Choroid plexus epithelial cell (primary cell): Measurements from ENCODE around the gene UBE2D4.
"Not testable (repeated sequence)": the region's sequence is repeated elsewhere in the genome, so short reads cannot be mapped to it uniquely, and the experiment has no call there.

ENCODE experiments used
- DNase-seq: peaks from one replicate; pipeline ENCODE4 v3.0.0-alpha.2; 2010; ENCODE audit warnings: low read depth
- H3K4me3 ChIP-seq: 2 replicates; pipeline ENCODE4 v1.5.1; 2011; ENCODE audit warnings: low read depth, mild to moderate bottlenecking, control low read depth, low read length, moderate library complexity
- TF ChIP-seq, protein P1 (sequence below): conservative IDR thresholded peaks from 2 replicates; pipeline ENCODE4 v1.5.1; 2011; ENCODE audit warnings: low read depth, mild to moderate bottlenecking, control low read depth, inconsistent platforms, low read length, moderate library complexity

The UBE2D4 gene

DNA sequence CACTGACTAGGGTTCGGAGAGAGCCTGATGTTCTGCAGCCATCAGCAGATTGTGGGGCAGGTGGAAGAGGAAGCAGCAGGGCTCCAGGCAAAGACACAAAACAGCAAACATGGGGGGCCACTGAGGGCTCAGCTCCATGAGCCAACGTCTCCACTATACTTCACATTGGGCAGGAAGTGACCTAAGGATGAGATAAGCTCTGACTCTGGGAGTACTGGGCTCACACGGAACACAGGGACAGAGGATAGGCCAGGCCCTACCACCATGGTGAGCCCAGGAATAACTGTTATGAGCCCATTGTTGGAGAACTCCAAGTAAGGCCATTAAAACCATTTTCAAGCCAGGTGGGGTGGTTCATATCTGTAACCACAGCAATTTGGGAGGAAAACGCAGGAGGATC lies 42.0 kb upstream of the UBE2D4 start:
- H3K4me3 ChIP-seq = no peak overlapping the region
- DNase-seq = no peak
- TF ChIP-seq, protein P1, sequence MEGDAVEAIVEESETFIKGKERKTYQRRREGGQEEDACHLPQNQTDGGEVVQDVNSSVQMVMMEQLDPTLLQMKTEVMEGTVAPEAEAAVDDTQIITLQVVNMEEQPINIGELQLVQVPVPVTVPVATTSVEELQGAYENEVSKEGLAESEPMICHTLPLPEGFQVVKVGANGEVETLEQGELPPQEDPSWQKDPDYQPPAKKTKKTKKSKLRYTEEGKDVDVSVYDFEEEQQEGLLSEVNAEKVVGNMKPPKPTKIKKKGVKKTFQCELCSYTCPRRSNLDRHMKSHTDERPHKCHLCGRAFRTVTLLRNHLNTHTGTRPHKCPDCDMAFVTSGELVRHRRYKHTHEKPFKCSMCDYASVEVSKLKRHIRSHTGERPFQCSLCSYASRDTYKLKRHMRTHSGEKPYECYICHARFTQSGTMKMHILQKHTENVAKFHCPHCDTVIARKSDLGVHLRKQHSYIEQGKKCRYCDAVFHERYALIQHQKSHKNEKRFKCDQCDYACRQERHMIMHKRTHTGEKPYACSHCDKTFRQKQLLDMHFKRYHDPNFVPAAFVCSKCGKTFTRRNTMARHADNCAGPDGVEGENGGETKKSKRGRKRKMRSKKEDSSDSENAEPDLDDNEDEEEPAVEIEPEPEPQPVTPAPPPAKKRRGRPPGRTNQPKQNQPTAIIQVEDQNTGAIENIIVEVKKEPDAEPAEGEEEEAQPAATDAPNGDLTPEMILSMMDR = no peak

DNA sequence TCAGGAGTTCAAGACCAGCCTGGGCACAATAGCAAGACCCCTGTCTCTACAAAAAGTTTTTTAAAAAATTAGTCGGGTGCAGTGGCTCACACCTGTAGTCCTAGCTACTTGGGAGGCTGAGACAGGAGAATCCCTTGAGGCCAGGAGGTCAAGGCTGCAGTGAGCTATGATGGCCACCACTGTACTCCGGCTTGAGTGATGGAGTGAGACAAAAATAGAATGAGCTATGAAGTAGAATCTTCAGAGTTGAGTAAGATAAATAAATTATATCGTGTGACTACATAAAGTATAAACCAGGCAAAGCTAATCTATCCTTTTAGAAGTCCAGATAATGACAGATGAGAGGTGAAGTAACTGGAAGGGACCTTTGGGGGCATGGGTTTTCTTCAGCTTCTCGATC lies 41.6 kb upstream of the UBE2D4 start:
- TF ChIP-seq, protein P1 = no peak
- no peak for DNase-seq
- no peak overlapping the region for H3K4me3 ChIP-seq

DNA sequence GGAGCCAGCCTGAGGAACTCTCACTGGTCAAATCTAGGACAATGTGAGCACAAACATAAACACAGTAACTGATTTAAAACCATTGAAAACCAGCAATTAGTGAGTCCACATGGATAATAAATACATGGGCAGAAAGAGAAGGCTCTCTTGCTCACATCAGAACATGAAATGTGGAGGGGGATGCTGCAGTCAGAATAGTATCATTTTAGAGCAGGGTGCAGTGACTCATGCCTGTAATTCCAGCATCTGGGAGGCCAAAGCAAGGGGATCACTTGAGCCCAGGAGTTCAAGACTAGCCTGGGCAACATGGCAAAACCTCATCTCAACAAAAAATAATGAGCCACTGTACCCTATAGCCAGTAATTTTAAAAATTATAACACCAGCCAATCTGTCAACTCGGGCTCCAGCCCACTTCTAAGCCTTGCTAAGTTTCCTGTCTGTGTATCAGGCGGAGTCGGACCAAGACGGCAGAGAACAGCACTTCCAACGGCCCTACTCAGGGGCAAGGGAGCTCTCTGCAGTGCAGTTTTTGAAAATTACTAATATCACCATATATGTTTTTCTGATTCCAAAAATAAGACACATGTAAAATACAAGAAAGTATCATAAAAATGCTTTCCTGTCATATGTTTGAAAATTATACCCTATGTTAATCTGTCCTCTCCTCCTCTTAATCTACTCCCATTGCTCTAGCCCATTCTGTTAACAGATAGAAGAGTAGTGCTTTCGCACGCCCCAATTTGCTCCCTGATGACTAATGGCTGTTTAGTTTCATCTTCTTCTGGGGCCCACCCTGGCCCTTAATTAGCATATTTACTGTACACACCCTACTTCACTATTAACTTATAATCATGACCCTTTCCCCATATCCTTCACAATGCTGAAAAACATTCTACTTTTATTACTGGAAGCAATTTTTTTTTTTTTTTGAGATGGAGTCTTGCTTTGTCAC lies 37.0 kb upstream of the UBE2D4 start:
- TF ChIP-seq, protein P1 = no peak
- DNase-seq = no peak
- no peak overlapping the region for H3K4me3 ChIP-seq

DNA sequence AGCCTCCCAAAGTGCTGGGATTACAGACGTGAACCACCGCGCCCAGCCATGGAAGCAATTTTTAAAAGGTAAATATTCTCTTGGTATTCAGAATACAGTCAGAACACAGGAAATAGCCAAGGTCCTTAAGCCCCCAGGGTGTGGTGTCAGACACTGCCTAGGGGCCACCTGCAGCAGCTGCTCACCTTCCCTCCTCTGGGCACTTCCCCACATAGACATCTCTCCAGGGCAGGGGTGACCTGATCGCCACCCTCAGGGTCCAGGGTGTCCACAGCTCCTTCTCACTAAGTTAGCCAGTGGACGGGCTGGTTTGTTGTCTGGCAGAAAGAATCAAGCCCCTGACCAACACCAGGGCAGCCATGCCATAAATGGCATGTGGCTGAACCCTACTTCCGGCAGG lies 35.8 kb upstream of the UBE2D4 start:
- TF ChIP-seq, protein P1 = no peak
- DNase-seq = no peak
- H3K4me3 ChIP-seq = no peak overlapping the region

DNA sequence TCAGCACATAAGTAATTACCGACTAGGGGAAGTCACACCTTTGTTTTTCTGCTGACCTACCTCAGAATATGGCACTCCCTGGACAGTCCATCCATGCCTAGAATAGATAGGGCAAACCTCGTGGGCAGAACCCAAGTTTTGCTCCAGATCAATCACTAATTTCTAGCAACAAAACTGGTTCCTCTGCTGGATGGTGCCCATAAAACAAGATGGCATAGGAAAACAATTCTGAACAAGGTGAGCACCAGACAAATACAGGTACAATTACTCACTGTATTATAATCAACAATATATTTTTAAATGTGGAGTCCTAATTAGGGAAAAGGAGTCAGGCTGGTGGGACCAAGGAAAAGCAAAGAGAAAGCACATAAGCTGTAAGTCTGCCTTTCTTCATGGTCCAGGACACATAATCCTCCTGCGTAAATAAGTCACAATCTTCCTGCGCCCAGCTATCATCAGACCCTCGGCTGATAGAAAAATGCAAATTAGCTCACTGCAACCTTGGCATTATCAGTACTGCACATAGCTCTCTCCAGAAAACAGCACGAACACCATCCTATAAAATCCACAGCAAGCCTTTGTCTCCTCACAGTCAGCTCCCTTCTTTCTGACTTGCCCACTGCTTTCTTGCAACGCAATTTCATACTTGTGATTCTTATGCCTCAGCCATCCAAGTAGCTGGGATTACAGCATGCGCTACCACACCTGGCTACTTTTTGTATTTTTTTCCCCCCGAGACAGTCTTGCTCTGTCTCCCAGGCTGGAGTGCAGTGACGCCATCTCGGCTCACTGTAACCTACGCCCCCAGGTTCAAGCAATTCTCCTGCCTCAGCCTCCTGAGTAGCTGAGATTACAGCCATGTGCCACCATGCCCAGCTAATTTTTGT lies 34.9 kb upstream of the UBE2D4 start:
- no peak overlapping the region for H3K4me3 ChIP-seq
- TF ChIP-seq, protein P1 = no peak

DNA sequence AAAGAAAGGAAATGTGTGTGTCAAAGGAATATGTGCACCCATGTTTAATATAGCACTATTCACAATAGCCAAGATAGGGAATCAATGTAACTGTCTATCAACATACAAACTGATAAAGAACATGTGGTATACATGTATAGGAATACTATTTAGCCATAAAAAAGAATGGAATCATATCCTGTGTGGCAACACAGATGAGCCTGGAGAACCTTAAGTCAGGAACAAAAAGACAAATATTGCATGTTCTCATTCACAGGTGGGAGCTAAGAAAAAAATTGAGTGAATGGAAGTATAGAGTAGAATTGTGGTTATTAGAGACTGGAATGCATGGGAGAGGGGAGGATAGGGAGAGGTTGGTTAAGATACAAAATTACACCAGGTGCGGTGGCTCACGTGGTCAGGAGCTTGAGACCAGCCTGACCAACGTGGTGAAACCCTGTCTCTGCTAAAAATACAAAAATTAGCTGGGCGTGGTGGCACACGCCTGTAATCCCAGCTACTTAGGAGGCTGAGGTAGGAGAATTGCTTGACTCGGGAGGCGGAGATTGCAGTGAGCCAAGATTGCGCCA lies 30.3 kb upstream of the UBE2D4 start:
- DNase-seq = no peak
- no peak overlapping the region for H3K4me3 ChIP-seq
- TF ChIP-seq, protein P1 = no peak

More for the DNA sequence above, 34.9 kb upstream of the UBE2D4 start:
- no peak for DNase-seq

DNA sequence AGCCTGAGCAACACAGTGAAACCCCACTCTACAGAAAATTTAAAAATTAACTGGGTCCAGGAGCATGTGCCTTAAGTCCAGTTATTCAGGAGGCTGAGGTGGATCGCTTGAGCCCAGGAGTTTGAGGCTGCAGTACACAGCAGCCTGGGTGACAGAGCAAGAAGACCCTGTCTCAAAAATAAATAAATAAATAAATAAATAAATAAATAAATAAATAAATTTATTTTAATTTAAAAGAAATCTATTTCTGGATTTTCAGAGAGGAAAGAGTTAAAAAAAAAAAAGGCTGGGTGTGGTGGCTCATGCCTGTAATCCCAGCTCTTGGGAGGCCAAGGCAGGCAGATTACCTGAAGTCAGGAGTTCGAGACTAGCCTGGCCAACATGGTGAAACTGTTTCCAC lies 27.7 kb upstream of the UBE2D4 start:
- H3K4me3 ChIP-seq, DNase-seq: not testable (repeated sequence)
